GM18505 (cell line): Measurements from ENCODE around the gene XDH.

Experiments
- ATAC-seq: cut with Tn5 transposase; IDR thresholded peaks from one replicate; pipeline ENCODE4 v1.9.1; 2021; ENCODE audit not compliant: unreplicated experiment
- POLR2A ChIP-seq: IDR thresholded peaks from 4 replicates; pipeline ENCODE4 v1.6.1; 2011; ENCODE audit warnings: borderline replicate concordance; ENCODE audit not compliant: insufficient read depth, insufficient read length; ENCODE audit errors: extremely low read depth

The XDH gene

DNA sequence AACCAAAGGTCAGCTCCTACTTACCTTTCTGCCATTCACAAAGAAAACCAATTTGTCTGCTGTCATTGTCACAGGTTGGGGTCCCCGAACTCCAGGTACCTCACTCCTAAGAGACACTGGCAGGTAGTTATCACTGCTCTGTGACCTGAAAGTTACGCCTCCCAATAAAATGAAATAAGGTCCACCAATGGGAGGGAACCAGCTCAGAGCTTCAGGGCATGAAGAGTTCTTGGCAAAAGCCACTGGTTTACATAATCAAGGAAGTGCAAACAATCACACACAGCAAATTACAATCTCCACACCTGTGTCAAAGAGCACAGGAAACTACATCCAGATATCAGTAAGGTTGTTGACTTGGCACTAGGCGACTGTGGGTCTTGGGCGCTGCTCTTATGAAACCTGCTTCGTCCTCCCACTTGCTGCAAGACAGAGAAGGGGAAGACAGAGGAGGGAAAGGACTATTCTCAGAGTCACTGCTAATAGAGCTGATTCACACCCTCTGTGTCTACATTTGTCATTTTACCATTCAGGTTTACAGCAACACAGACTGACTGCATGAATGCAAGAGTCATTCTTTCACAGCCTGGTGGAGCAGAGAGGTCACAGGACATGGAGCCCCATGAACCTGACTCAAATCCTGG, at the start of gene XDH:
TSS of gene XDH (minus strand) at position 142 of the 641 bp plus-strand sequence. CDS start at position 66, 76 bp downstream.
- ATAC-seq = no peak
- no peak for TF ChIP-seq POLR2A

DNA sequence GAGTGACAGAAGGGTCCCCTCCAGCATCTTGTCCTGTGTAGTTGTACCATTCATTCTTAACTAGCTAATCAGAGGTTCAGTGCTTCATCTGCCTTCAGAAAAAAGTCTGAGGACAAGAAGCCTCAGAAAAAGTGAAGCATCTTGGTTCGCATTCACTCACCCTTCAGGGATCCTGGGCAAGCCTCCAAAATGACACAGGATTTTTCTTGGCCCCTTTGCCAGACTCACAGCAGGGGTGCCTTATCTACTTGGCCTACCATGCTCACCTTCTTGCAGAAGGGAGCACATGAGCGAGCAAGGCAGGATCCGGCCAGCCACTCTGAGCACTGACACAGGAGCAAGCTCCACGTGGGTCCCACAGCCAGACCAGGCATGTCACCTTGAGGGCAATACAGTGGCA, 43.1 kb upstream of the XDH start:
- no peak for ATAC-seq
- no peak for TF ChIP-seq POLR2A

DNA sequence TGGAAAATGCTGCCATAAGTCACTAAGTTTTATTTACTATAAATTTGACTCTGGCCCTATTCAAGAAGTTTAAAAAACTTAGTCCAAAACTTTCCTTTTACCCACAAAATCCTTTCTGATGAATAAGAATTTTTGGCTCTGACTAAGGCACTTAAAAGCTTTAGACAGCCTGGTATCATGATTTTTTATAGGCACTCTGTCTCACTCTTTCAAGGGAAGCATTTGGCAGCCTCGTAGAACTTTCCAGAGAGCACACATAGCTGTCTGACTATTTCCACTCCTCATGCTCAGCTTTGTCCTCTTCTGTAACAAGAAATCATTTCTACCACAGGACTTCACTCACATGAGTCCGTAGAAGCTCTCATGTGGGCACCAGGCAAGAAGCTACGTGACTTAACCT, 32.3 kb upstream of the XDH start:
- no peak for TF ChIP-seq POLR2A
- no peak for ATAC-seq

DNA sequence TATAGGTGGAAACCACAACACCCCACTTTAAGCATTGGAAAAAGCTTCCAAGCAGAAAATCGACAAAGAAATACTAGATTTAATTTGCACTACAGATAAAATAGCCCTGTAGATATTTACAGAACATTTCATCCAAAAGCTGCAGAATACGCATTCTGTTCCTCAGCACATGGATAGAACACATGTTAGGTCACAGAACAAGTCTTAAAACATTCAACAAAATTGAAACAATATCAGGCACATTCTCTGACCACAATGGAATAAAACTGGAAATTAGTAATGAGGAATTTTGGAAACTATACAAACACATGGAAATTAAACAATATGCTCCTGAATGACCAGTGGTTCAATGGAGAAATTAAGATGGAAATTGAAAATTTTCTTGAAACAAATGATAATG, 27.8 kb upstream of the XDH start:
- ATAC-seq = no peak
- no peak for TF ChIP-seq POLR2A

DNA sequence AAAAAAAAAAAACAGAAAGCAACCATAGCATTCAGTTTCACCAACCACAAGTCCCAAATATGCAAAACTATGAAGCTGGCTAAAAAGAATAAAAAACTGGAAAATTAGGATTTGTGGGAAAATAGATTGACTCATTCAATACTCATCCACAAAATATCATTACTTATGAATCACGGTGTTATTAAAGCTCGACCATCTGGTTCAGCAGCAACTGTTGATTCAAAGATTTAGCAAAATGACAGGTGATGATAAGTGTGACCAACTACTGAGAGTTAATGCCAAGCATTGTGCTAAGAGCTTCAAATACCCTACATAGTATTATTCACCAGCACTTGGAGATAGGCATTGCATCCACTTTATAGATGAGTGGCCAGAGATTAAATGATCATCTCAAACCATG, 26.2 kb upstream of the XDH start:
- ATAC-seq = no peak
- TF ChIP-seq POLR2A = no peak

DNA sequence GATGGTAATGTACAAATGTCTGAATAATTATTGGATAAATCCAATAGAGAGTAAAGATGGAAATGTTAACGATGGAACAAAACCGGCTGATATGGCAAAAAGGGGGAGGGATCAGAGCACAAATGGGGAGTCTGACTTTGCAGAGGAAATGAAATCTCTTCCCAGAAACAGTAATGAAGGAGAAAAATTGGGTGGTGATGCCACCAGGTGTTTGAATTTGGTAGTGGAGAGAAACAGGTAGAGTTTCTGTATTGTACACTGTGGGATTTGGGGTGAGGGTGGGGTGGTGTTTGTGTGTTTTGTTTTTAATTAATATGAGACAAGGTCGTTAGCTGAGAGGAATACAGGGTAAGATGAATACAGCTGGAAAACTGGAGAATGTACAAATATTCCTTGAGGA, 20.4 kb upstream of the XDH start:
- ATAC-seq = no peak
- no peak for TF ChIP-seq POLR2A

GRCh38 chr2:31433541-31433940, 19.0 kb upstream of the XDH start:
- TF ChIP-seq POLR2A = no peak
- ATAC-seq = no peak

DNA sequence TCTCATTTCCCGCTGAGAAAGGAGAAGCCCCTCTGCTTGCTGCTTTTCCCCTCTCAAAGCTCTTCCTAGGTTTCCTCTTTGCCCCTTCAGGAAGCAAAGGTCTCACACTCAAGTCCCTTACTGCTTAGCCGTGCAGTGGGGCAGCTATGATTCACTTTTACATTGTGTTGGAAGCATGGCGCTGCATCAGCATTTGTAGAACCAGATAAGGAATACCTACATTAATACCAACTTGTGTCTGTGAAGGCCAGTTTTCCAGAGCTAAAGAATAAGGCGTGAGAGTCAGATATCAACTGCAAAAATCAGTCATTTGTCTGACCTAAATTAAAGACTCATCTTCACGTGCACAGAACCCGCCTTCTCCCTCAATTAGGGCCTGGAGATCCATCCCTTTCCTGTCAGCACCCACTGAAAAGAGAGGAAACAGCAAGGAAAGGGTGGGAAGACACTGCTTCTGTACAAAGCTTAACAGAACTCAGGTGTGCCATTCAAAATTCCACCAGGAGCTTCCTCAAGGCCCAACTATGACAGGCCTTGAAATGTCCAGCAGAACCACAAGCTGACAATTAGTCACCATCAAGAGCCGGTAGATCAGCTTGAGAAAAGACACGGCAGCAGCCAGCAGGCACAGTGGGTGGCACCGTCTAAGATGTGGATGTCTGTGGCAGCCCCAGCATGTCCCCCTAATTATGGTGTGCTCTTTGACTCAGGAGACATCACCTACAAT, 16.1 kb upstream of the XDH start:
- no peak for ATAC-seq
- TF ChIP-seq POLR2A = no peak

DNA sequence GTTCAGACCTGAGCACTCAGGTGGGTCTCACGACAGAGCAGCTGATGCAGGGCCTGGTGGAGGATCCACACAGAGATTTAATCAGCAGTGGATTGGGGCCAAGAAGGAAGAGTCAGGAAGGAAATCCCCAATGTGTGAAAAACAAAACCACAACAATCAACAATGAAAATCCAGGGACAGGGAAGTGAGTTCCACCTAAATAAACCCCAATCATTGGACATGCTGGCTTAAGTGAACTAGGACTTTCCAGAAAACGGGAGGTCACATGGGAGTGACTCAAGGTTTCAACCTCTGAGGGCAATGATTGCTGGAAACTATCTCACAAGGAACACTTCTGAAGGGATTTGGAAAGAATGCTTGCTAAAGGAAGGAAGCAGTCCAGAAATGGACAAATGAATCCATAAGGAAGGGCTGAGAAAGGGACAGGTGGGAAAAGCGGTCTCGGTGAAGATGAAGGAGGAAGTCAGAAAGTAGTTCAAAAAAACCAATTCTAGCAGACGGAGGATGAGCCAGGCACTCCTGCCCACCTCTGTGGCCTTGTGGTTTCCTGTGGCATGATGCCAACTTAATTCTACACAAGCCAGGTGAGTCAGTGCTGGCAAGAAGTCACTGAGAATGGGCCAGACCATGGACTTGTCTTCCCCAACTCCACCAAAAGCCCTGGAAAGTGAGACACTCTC, 15.4 kb upstream of the XDH start:
- no peak for TF ChIP-seq POLR2A

GRCh38 chr2:31429040-31429439, 14.5 kb upstream of the XDH start:
- ATAC-seq = no peak
- TF ChIP-seq POLR2A = no peak

More for the DNA sequence above, 15.4 kb upstream of the XDH start:
- ATAC-seq = no peak

GRCh38 chr2:31428001-31428418, 13.5 kb upstream of the XDH start:
- no peak for ATAC-seq

GRCh38 chr2:31426096-31426495, 11.6 kb upstream of the XDH start:
- no peak for TF ChIP-seq POLR2A
- ATAC-seq = no peak

More at GRCh38 chr2:31428001-31428418, 13.5 kb upstream of the XDH start:
- TF ChIP-seq POLR2A = no peak

- no peak for TF ChIP-seq POLR2A
- ATAC-seq = no peak
Measured at GRCh38 chr2:31421634-31422033, 7.1 kb upstream of the XDH start.

- TF ChIP-seq POLR2A = no peak
- ATAC-seq = no peak
Measured at GRCh38 chr2:31420936-31421335, 6.4 kb upstream of the XDH start.
